MM.1S (cell line): Measurements from ENCODE around the gene LPA.

Source experiments
- DNase-seq: peaks from one replicate; pipeline ENCODE4 v3.0.0-alpha.2; 2015
- H2AFZ ChIP-seq: fragments of 300-600 bp; sonication (generic); 2 replicates; pipeline ENCODE4 v1.6.0; 2016; ENCODE audit warnings: antibody characterized with exemption, low read length
- H3F3A ChIP-seq: fragments of 300-600 bp; sonication (generic); 2 replicates; pipeline ENCODE4 v1.6.1; 2016; ENCODE audit warnings: mild to moderate bottlenecking, antibody characterized with exemption, low read length, moderate library complexity, mixed read lengths; ENCODE audit not compliant: insufficient read depth
- H3K27ac ChIP-seq: fragments of 300-600 bp; sonication (generic); 2 replicates; pipeline ENCODE4 v1.5.1; 2016; ENCODE audit warnings: mild to moderate bottlenecking, low read length
- H3K27me3 ChIP-seq: fragments of 300-600 bp; sonication (generic); replicated peaks from 2 replicates; pipeline ENCODE4 v1.6.0; 2016; ENCODE audit warnings: low read length; ENCODE audit not compliant: insufficient read depth
- H3K36me3 ChIP-seq: fragments of 300-600 bp; sonication (generic); replicated peaks from 2 replicates; pipeline ENCODE4 v1.6.1; 2016; ENCODE audit warnings: mild to moderate bottlenecking, low read length, mixed read lengths; ENCODE audit not compliant: insufficient read depth
- H3K4me1 ChIP-seq: fragments of 300-600 bp; sonication (generic); 2 replicates; pipeline ENCODE4 v1.6.1; 2016; ENCODE audit warnings: low read length, mixed read lengths
- H3K4me2 ChIP-seq: fragments of 300-600 bp; sonication (generic); 2 replicates; pipeline ENCODE4 v1.6.0; 2016; ENCODE audit warnings: low read depth, low read length
- H3K4me3 ChIP-seq: fragments of 300-600 bp; sonication (generic); 2 replicates; pipeline ENCODE4 v1.5.1; 2016; ENCODE audit warnings: low read length, mixed read lengths
- H3K79me2 ChIP-seq: fragments of 300-600 bp; sonication (generic); 2 replicates; pipeline ENCODE4 v1.6.1; 2016; ENCODE audit warnings: mixed run types, low read length, mixed read lengths
- H3K9ac ChIP-seq: fragments of 300-600 bp; sonication (generic); 2 replicates; pipeline ENCODE4 v1.6.1; 2016; ENCODE audit warnings: low read length, mixed read lengths
- H3K9me2 ChIP-seq: fragments of 300-600 bp; sonication (generic); replicated peaks from 2 replicates; pipeline ENCODE4 v1.6.1; 2016; ENCODE audit warnings: mild to moderate bottlenecking, low read length, mixed read lengths; ENCODE audit not compliant: insufficient read depth
- H3K9me3 ChIP-seq: fragments of 300-600 bp; sonication (generic); replicated peaks from 2 replicates; pipeline ENCODE4 v1.6.1; 2016; ENCODE audit warnings: mild to moderate bottlenecking, low read length, mixed read lengths; ENCODE audit not compliant: insufficient read depth
- H4K20me1 ChIP-seq: fragments of 300-600 bp; sonication (generic); 2 replicates; pipeline ENCODE4 v1.6.1; 2016; ENCODE audit warnings: mild to moderate bottlenecking, low read length, moderate library complexity, mixed read lengths; ENCODE audit not compliant: insufficient read depth
- CTCF ChIP-seq: fragments of 300-600 bp; sonication (generic); IDR thresholded peaks from 2 replicates; pipeline ENCODE4 v1.5.1; 2016; ENCODE audit warnings: antibody characterized with exemption, low read length, mixed read lengths
- EZH2 ChIP-seq: fragments of 300-600 bp; sonication (generic); optimal IDR thresholded peaks from 2 replicates; pipeline ENCODE3; 2017; ENCODE audit warnings: low read depth, mild to moderate bottlenecking, antibody characterized with exemption, low read length, mixed read lengths
- EZH2phosphoT487 ChIP-seq: fragments of 300-600 bp; sonication (generic); IDR thresholded peaks from 2 replicates; pipeline ENCODE4 v1.6.1; 2018; ENCODE audit warnings: antibody characterized with exemption, low read length

The LPA gene

GRCh38 chr6:160513836-160514235 lies 150.2 kb downstream of the LPA start:
- DNase-seq = no peak
- H3K9ac ChIP-seq = no peak overlapping the region

GRCh38 chr6:160510976-160511617 lies 153.0 kb downstream of the LPA start:
- no peak overlapping the region for H3K4me3 ChIP-seq
- no peaks in the 10 kb centered on the region for H4K20me1 ChIP-seq
- no peaks in the 10 kb centered on the region for H3K4me1 ChIP-seq
- H3K9me3 ChIP-seq = no peaks in the 10 kb centered on the region
- no peaks in the 10 kb centered on the region for H3K79me2 ChIP-seq
- H3K9ac ChIP-seq = no peak overlapping the region
- H3K36me3 ChIP-seq = no peaks in the 10 kb centered on the region
- H3K27me3 ChIP-seq = no peaks in the 10 kb centered on the region
- H3F3A ChIP-seq = no peaks in the 10 kb centered on the region
- no peak overlapping the region for H3K4me2 ChIP-seq
- no peak for TF ChIP-seq CTCF
- no peak for TF ChIP-seq EZH2
- no peak for TF ChIP-seq EZH2phosphoT487
- H3K9me2 ChIP-seq = no peaks in the 10 kb centered on the region
- DNase-seq = no peak
- no peak overlapping the region for H3K27ac ChIP-seq
- H2AFZ ChIP-seq = no peak overlapping the region

More at GRCh38 chr6:160513836-160514235, 150.2 kb downstream of the LPA start:
- H3K27ac ChIP-seq = no peak overlapping the region
- no peaks in the 10 kb centered on the region for H3F3A ChIP-seq
- no peak overlapping the region for H3K4me3 ChIP-seq
- no peaks in the 10 kb centered on the region for H3K4me1 ChIP-seq
- no peaks in the 10 kb centered on the region for H3K36me3 ChIP-seq
- H3K4me2 ChIP-seq = no peak overlapping the region
- no peaks in the 10 kb centered on the region for H3K79me2 ChIP-seq
- no peaks in the 10 kb centered on the region for H3K27me3 ChIP-seq
- H2AFZ ChIP-seq = no peak overlapping the region
- no peaks in the 10 kb centered on the region for H3K9me2 ChIP-seq
- TF ChIP-seq CTCF = no peak
- no peak for TF ChIP-seq EZH2
- no peak for TF ChIP-seq EZH2phosphoT487
- no peaks in the 10 kb centered on the region for H4K20me1 ChIP-seq
- H3K9me3 ChIP-seq = no peaks in the 10 kb centered on the region

GRCh38 chr6:160510199-160510598 lies 153.9 kb downstream of the LPA start:
- Histone ChIP-seq H3K4me3 (no peak overlapping the region), H3K27ac (no peak overlapping the region), H4K20me1 (no peaks in the 10 kb centered on the region), H3K9me2 (no peaks in the 10 kb centered on the region), H3K79me2 (no peaks in the 10 kb centered on the region), H3K9me3 (no peaks in the 10 kb centered on the region), H3K4me2 (no peak overlapping the region), H3K27me3 (no peaks in the 10 kb centered on the region), H3K4me1 (no peaks in the 10 kb centered on the region), H3F3A (no peaks in the 10 kb centered on the region), H2AFZ (no peak overlapping the region), H3K9ac (no peak overlapping the region), H3K36me3 (no peaks in the 10 kb centered on the region)
- no peak for DNase-seq
- TF ChIP-seq EZH2 (no peak), CTCF (no peak), EZH2phosphoT487 (no peak)
